SHP77 (cell line): Measurements from ENCODE around the gene SLC37A1.
A peak's percentile ranks its signal among the peaks of the same experiment; 100 is the strongest.

Source experiments
- DNase-seq, 2 experiments: peaks; one replicate each; lab custom pipeline; 2025; lab: John Stamatoyannopoulos, UW

SLC37A1 gene

GRCh38 chr21:42479582-42479981, 34.1 kb upstream of the SLC37A1 start:
- no peak for DNase-seq

- no peak for DNase-seq
These were observed 32.9 kb upstream of the SLC37A1 start for GRCh38 chr21:42480736-42481135.

- no peak for DNase-seq
These were observed 32.5 kb upstream of the SLC37A1 start for GRCh38 chr21:42481169-42481568.

- no peak for DNase-seq
These were observed 28.7 kb upstream of the SLC37A1 start for GRCh38 chr21:42484966-42485365.

GRCh38 chr21:42486072-42486471, 27.6 kb upstream of the SLC37A1 start:
- no peak for DNase-seq

GRCh38 chr21:42486531-42486930, 27.1 kb upstream of the SLC37A1 start:
- no peak for DNase-seq

- no peak for DNase-seq
These were observed 24.6 kb upstream of the SLC37A1 start for GRCh38 chr21:42489006-42489563.

GRCh38 chr21:42489991-42490390, 23.7 kb upstream of the SLC37A1 start:
- no peak for DNase-seq

- DNase-seq, result no peak
These were observed 22.9 kb upstream of the SLC37A1 start for GRCh38 chr21:42490720-42491119.

GRCh38 chr21:42491328-42491727, 22.3 kb upstream of the SLC37A1 start:
- DNase-seq, result no peak

- DNase-seq, result no peak
These were observed 21.5 kb upstream of the SLC37A1 start for GRCh38 chr21:42492201-42492600.

- DNase-seq, result no peak
These were observed 20.3 kb upstream of the SLC37A1 start for GRCh38 chr21:42493109-42494060.

- DNase-seq, result no peak
These were observed 18.6 kb upstream of the SLC37A1 start for GRCh38 chr21:42495027-42495426.

GRCh38 chr21:42495765-42496119, 17.9 kb upstream of the SLC37A1 start:
- no peak for DNase-seq

- peak; percentile 96 to 97 for DNase-seq
These were observed 17.4 kb upstream of the SLC37A1 start, which contains the start of gene RSPH1 for GRCh38 chr21:42496120-42496838. RSPH1 (minus strand) TSS chr21:42496224; CDS start chr21:42496186, 38 bp downstream.

- DNase-seq, result peak in 1 of 2 experiments; percentile 32
These were observed 16.8 kb upstream of the SLC37A1 start for GRCh38 chr21:42496839-42497202.

GRCh38 chr21:42498012-42498411, 15.6 kb upstream of the SLC37A1 start:
- no peak for DNase-seq

GRCh38 chr21:42499444-42500112, 14.1 kb upstream of the SLC37A1 start:
- no peak for DNase-seq

GRCh38 chr21:42500225-42500624, 13.4 kb upstream of the SLC37A1 start:
- no peak for DNase-seq

GRCh38 chr21:42500736-42501135, 12.9 kb upstream of the SLC37A1 start:
- no peak for DNase-seq

- DNase-seq, result no peak
These were observed 9.9 kb upstream of the SLC37A1 start for GRCh38 chr21:42503711-42504110.

- DNase-seq, result no peak
These were observed 8.4 kb upstream of the SLC37A1 start for GRCh38 chr21:42505090-42505726.
